ENCODE data around the gene AGAP9.
"Not testable (repeated sequence)": the region's sequence is repeated elsewhere in the genome, so short reads cannot be mapped to it uniquely, and the experiment has no call there.

Gene AGAP9

GRCh38 chr10:47456794-47457527, 66.5 kb downstream of the AGAP9 start:
- no peak for DNase-seq

- DNase-seq, result no peak
Observed at GRCh38 chr10:47456079-47456785, 67.2 kb downstream of the AGAP9 start.

- DNase-seq, result not testable (repeated sequence)
Observed at GRCh38 chr10:47455350-47456078, 67.9 kb downstream of the AGAP9 start.

- DNase-seq, result no peak
Observed at GRCh38 chr10:47454780-47455058, 68.7 kb downstream of the AGAP9 start.

GRCh38 chr10:47454008-47454779, 69.2 kb downstream of the AGAP9 start:
- DNase-seq, result no peak

- DNase-seq, result no peak
Observed at GRCh38 chr10:47453141-47454007, 70.1 kb downstream of the AGAP9 start.

- no peak for DNase-seq
Observed at GRCh38 chr10:47452495-47453140, 70.8 kb downstream of the AGAP9 start.

- DNase-seq, result no peak
Observed at GRCh38 chr10:47451998-47452494, 71.4 kb downstream of the AGAP9 start.
